Measurements from ENCODE around the gene PLPP1. TPM values are rescaled to one million over a fixed set of nuclear protein-coding genes. Genes with fewer than 3 reads are reported as not detected.

Gene PLPP1
- polyA plus RNA-seq, 2 of the 4 experiments (the other 2 are of a cell fraction): 37.7 to 71.6 TPM

- Histone ChIP-seq H3K4me3 (no peak overlapping the region), H3K27ac (no peak overlapping the region), H3K4me2 (no peak overlapping the region), H3K4me1 (peaks cover 33% of the 10 kb centered on the region), H3K9me3 (no peaks in the 10 kb centered on the region; the same call in 2 of the 3 replicates)
- 97% methylated on average over 1 of the region's 1 CpG for WGBS (ENCODE audit: missing lambda C conversion rate)
- CTCF ChIA-PET: interaction anchor here (1.5 kb wide), 1 partner anchor 250 kb away, joined by 3 read pairs; no protein-coding TSS in a partner anchor
- DNase-seq (ENCODE audit: low read depth in 1 of 2, low spot score in 1 of 2): no peak
- ATAC-seq: no peak
- TF ChIP-seq TP53 (CRISPR knock-in tag; IDR thresholded peaks at IDR 0.05): no peak
- POLR2A ChIA-PET: no interaction called here
- FAIRE-seq: no peak
Measured at GRCh38 chr5:55441954-55442353, 92.8 kb downstream of the PLPP1 start.

GRCh38 chr5:55441107-55441771 is 93.5 kb downstream of the PLPP1 start:
- POLR2A ChIA-PET: no interaction called here
- ATAC-seq: no peak
- FAIRE-seq: peak; percentile 7
- Histone ChIP-seq H3K27ac (peak overlapping the region in 1 of 2 experiments; percentile 22; a peak in 2 of 6 replicates), H3K4me1 (peaks cover 37% of the 10 kb centered on the region), H3K9me3 (no peaks in the 10 kb centered on the region; the same call in 2 of the 3 replicates), H3K4me3 (no peak overlapping the region), H3K4me2 (no peak overlapping the region)
- 81% methylated on average over 3 of the region's 3 CpGs for WGBS (ENCODE audit: missing lambda C conversion rate)
- CTCF ChIA-PET: no interaction called here
- no peak for TF ChIP-seq MAZ (IDR thresholded peaks at IDR 0.05; ENCODE audit: borderline replicate concordance, low read depth, low read length)
- no peak for TF ChIP-seq MYC (IDR thresholded peaks at IDR 0.05; ENCODE audit: borderline replicate concordance, low read length)
- TF ChIP-seq TP53 (CRISPR knock-in tag; IDR thresholded peaks at IDR 0.05): no peak
- TF ChIP-seq ZC3H11A (IDR thresholded peaks at IDR 0.05): no peak
- no peak for TF ChIP-seq RFX5 (IDR thresholded peaks at IDR 0.05)
- no peak for TF ChIP-seq BCL3 (IDR thresholded peaks at IDR 0.05)
- no peak for TF ChIP-seq HDAC2 (IDR thresholded peaks at IDR 0.05)
- no peak for DNase-seq (ENCODE audit: low read depth in 1 of 2, low spot score in 1 of 2)

- peaks cover 37% of the 10 kb centered on the region for H3K4me1 ChIP-seq
- no peak for ATAC-seq
- POLR2A ChIA-PET: interaction anchor here (0.5 kb wide), 1 partner anchor 72 kb away, joined by 4 read pairs; no protein-coding TSS in a partner anchor
- H3K27ac ChIP-seq: peak overlapping the region; percentile 10 to 83; a peak in 3 of 6 replicates
- H3K4me2 ChIP-seq: no peak overlapping the region
- WGBS (ENCODE audit: missing lambda C conversion rate): 82% methylated on average over 6 of the region's 6 CpGs
- TF ChIP-seq JUN (IDR thresholded peaks at IDR 0.05): no peak
- peak; percentile 55 for TF ChIP-seq MAFK (IDR thresholded peaks at IDR 0.05; ENCODE audit: partially characterized antibody)
- TF ChIP-seq ZNF302 (CRISPR knock-in tag; IDR thresholded peaks at IDR 0.05): no peak
- TF ChIP-seq TP53 (CRISPR knock-in tag; IDR thresholded peaks at IDR 0.05): no peak
- no peak overlapping the region for H3K4me3 ChIP-seq
- peaks cover 7% of the 10 kb centered on the region; the same call in 1 of the 3 replicates for H3K9me3 ChIP-seq
- no peak for FAIRE-seq
- DNase-seq (ENCODE audit: low read depth in 1 of 2, low spot score in 1 of 2): no peak
- CTCF ChIA-PET: interaction anchor here (1.0 to 1.1 kb wide), 2 partner anchors 9 to 253 kb away, joined by 3 read pairs; no protein-coding TSS in a partner anchor
Measured at GRCh38 chr5:55440188-55440646, 94.5 kb downstream of the PLPP1 start.

GRCh38 chr5:55438998-55439397 is 95.8 kb downstream of the PLPP1 start:
- Histone ChIP-seq H3K4me3 (no peak overlapping the region), H3K4me1 (peaks cover 37% of the 10 kb centered on the region), H3K4me2 (peak overlapping the region; percentile 72), H3K9me3 (peaks cover 10% of the 10 kb centered on the region; the same call in 2 of the 3 replicates), H3K27ac (peak overlapping the region; percentile 69 to 83)
- TF ChIP-seq HOXA7 (CRISPR knock-in tag; IDR thresholded peaks at IDR 0.05): no peak
- TF ChIP-seq TFCP2L1 (CRISPR knock-in tag; IDR thresholded peaks at IDR 0.05): no peak
- TF ChIP-seq EHF (CRISPR knock-in tag; IDR thresholded peaks at IDR 0.05): no peak
- no peak for TF ChIP-seq MAFK (IDR thresholded peaks at IDR 0.05; ENCODE audit: partially characterized antibody)
- no peak for TF ChIP-seq MAX (IDR thresholded peaks at IDR 0.05)
- no peak for TF ChIP-seq SMC3 (IDR thresholded peaks at IDR 0.05)
- TF ChIP-seq ZSCAN20 (CRISPR knock-in tag; IDR thresholded peaks at IDR 0.05): no peak
- no peak for TF ChIP-seq NPAS2 (CRISPR knock-in tag; IDR thresholded peaks at IDR 0.05; ENCODE audit: borderline replicate concordance)
- no peak for TF ChIP-seq ZNF302 (CRISPR knock-in tag; IDR thresholded peaks at IDR 0.05)
- no peak for TF ChIP-seq CBX8 (IDR thresholded peaks at IDR 0.05)
- no peak for TF ChIP-seq HOXB13 (CRISPR knock-in tag; IDR thresholded peaks at IDR 0.05; ENCODE audit: low read depth)
- TF ChIP-seq RAD21 (conservative IDR thresholded peaks at IDR 0.05 in 1 of 2, IDR thresholded peaks at IDR 0.05 in 1 of 2): no peak
- no peak for TF ChIP-seq GATA3 (IDR thresholded peaks at IDR 0.05; ENCODE audit: borderline replicate concordance)
- TF ChIP-seq ZC3H11A (IDR thresholded peaks at IDR 0.05): no peak
- TF ChIP-seq MYC (IDR thresholded peaks at IDR 0.05; ENCODE audit: borderline replicate concordance, low read length): no peak
- no peak for TF ChIP-seq CHD2 (IDR thresholded peaks at IDR 0.05; ENCODE audit: low read length, partially characterized antibody)
- TF ChIP-seq EP300 (IDR thresholded peaks at IDR 0.05): no peak
- no peak for TF ChIP-seq ELK1 (IDR thresholded peaks at IDR 0.05; ENCODE audit: low read depth, low read length)
- no peak for TF ChIP-seq USF2 (IDR thresholded peaks at IDR 0.05)
- TF ChIP-seq FOSL2 (IDR thresholded peaks at IDR 0.05): no peak
- TF ChIP-seq FOSL2 (CRISPR knock-in tag; IDR thresholded peaks at IDR 0.05): no peak
- FAIRE-seq: no peak
- CTCF ChIA-PET: interaction anchor here (0.6 to 0.8 kb wide), 3 partner anchors 9 to 71 kb away, joined by 3 to 4 read pairs (median 3); no protein-coding TSS in a partner anchor
- 88% methylated on average over 4 of the region's 4 CpGs for WGBS (ENCODE audit: missing lambda C conversion rate)
- POLR2A ChIA-PET: no interaction called here
- DNase-seq (ENCODE audit: low read depth in 1 of 2, low spot score in 1 of 2): peak in 1 of 2 experiments; percentile 29
- ATAC-seq: peak; percentile 18 to 48; a peak in 3 of 6 replicates

Measured in A549 (cell line).